Lung (tissue), 12 donors: ENCODE results near the gene RALGAPA1. TPM values are rescaled to one million over a fixed set of nuclear protein-coding genes. Genes with fewer than 3 reads are reported as not detected.

Experiments
- ATAC-seq: fragments of 200-7000 bp; cut with Tn5 transposase; one replicate; pipeline ENCODE4 v1.9.1; 2020; ENCODE audit warnings: moderate number of reproducible peaks; ENCODE audit not compliant: insufficient read depth, low FRiP score
- DNase-seq, 3 donors: peaks; one replicate each; pipeline ENCODE4 v3.0.0-alpha.2; 2013 to 2017
- H3K27ac ChIP-seq, 2 donors: one replicate each; pipeline ENCODE4 v1.5.1; 2013; ENCODE audit warnings: mild to moderate bottlenecking in 2 of 2, moderate library complexity in 2 of 2, control low read depth in 1 of 2, inconsistent platforms in 1 of 2, low read depth in 1 of 2, low read length in 1 of 2
- H3K27me3 ChIP-seq, 3 donors: one replicate each; pipeline ENCODE4 v1.5.1; 2013; ENCODE audit warnings: low read length in 2 of 3; ENCODE audit not compliant: control insufficient read depth in 3 of 3, insufficient read depth in 3 of 3
- H3K36me3 ChIP-seq, 4 donors: one replicate each; pipeline ENCODE4 v1.5.1; 2013; ENCODE audit warnings: low read length in 4 of 4, mild to moderate bottlenecking in 1 of 4, moderate library complexity in 1 of 4; ENCODE audit not compliant: control insufficient read depth in 4 of 4, insufficient read depth in 4 of 4
- H3K4me1 ChIP-seq, 5 donors: one replicate each; pipeline ENCODE4 v1.5.1; 2013; ENCODE audit warnings: low read length in 5 of 5, mild to moderate bottlenecking in 2 of 5, moderate library complexity in 1 of 5; ENCODE audit not compliant: control insufficient read depth in 5 of 5, insufficient read depth in 5 of 5
- H3K4me3 ChIP-seq: one replicate; pipeline ENCODE4 v1.5.1; 2013; ENCODE audit warnings: mild to moderate bottlenecking, control low read depth, moderate library complexity
- H3K9ac ChIP-seq, 2 donors: one replicate each; pipeline ENCODE4 v1.5.1; 2013; ENCODE audit warnings: low read length in 2 of 2, control low read depth in 1 of 2; ENCODE audit not compliant: insufficient read depth in 1 of 2
- H3K9me3 ChIP-seq, 4 donors: one replicate each; pipeline ENCODE4 v1.5.1; 2013; ENCODE audit warnings: low read length in 3 of 4, mild to moderate bottlenecking in 1 of 4, moderate library complexity in 1 of 4; ENCODE audit not compliant: control insufficient read depth in 4 of 4, insufficient read depth in 3 of 4
- CTCF ChIP-seq: IDR thresholded peaks from 2 replicates; pipeline ENCODE4 v1.5.1; 2012; ENCODE audit warnings: mild to moderate bottlenecking; ENCODE audit errors: control extremely low read depth, extremely low read depth
- WGBS, 2 donors: extraction: QIAGEN DNeasy Blood & Tissue Kit; methylation state at CpG; one replicate each; pipeline ENCODE4 v1.1.7; 2013; 5-methylcytosine and 5-hydroxymethylcytosine counted together
- polyA plus RNA-seq, 2 donors: library from polyadenylated mRNA; stranded (reverse); fragments of 200-250 nt; gene quantifications; one replicate each; pipeline ENCODE4 v1.2.1, GENCODE V29; 2013
- total RNA-seq, 2 donors: library from RNA; depleted of rRNA in 1 of 2; stranded (reverse); fragments of >200 nt in 1 of 2; gene quantifications; one replicate each; pipeline ENCODE4 v1.2.1, GENCODE V29; 2014 to 2021
- donor health status: control.
- donor health status: control.
- donor health status: Bipolar disorder and iron deficiency.
- donor health status: healthy.
- donor health status: DM: yes; HTN: yes; CAD: no.

The RALGAPA1 gene
- total and polyA plus RNA-seq, 4 donors = 9.4 to 188 (median 44.9) TPM

GRCh38 chr14:35557221-35557747, 251.8 kb downstream of the RALGAPA1 start:
- peaks cover 0 to 3% (median 0%) of the 10 kb centered on the region in 4 donors for H3K36me3 ChIP-seq
- H3K4me3 ChIP-seq = no peak overlapping the region
- no peak for DNase-seq
- H3K27me3 ChIP-seq = no peaks in the 10 kb centered on the region
- no peak for ATAC-seq
- H3K9me3 ChIP-seq = no peaks in the 10 kb centered on the region
- H3K27ac ChIP-seq = no peak overlapping the region
- no peak for TF ChIP-seq CTCF
- peaks cover 0 to 2% (median 0%) of the 10 kb centered on the region in 5 donors for H3K4me1 ChIP-seq
- H3K9ac ChIP-seq = no peak overlapping the region

GRCh38 chr14:35556548-35556947, 252.5 kb downstream of the RALGAPA1 start:
- DNase-seq = no peak

GRCh38 chr14:35553808-35554207, 255.3 kb downstream of the RALGAPA1 start:
- 60 to 79% methylated on average over 1 of the region's 1 CpG for WGBS, 2 donors
- Histone ChIP-seq H3K4me3 (no peak overlapping the region), H3K4me1 (peaks cover 0 to 2% (median 0%) of the 10 kb centered on the region in 5 donors), H3K36me3 (peaks cover 0 to 3% (median under 1%) of the 10 kb centered on the region in 4 donors), H3K27me3 (no peaks in the 10 kb centered on the region), H3K9me3 (no peaks in the 10 kb centered on the region), H3K9ac (no peak overlapping the region), H3K27ac (no peak overlapping the region)
- DNase-seq (no peak), ATAC-seq (no peak)
- no peak for TF ChIP-seq CTCF

More at GRCh38 chr14:35556548-35556947, 252.5 kb downstream of the RALGAPA1 start:
- no peak overlapping the region for H3K9ac ChIP-seq
- peaks cover 0 to 3% (median 0%) of the 10 kb centered on the region in 4 donors for H3K36me3 ChIP-seq
- TF ChIP-seq CTCF = no peak
- peaks cover 0 to 2% (median 0%) of the 10 kb centered on the region in 5 donors for H3K4me1 ChIP-seq
- ATAC-seq = no peak
- no peaks in the 10 kb centered on the region for H3K9me3 ChIP-seq
- 87 to 98% methylated on average over 1 of the region's 1 CpG for WGBS, 2 donors
- H3K27ac ChIP-seq = no peak overlapping the region
- no peak overlapping the region for H3K4me3 ChIP-seq
- H3K27me3 ChIP-seq = no peaks in the 10 kb centered on the region

- no peak for DNase-seq
- peaks cover 0 to 3% (median under 1%) of the 10 kb centered on the region in 4 donors for H3K36me3 ChIP-seq
- H3K9me3 ChIP-seq = no peaks in the 10 kb centered on the region
- ATAC-seq = no peak
- no peak overlapping the region for H3K27ac ChIP-seq
- no peak overlapping the region for H3K9ac ChIP-seq
- H3K27me3 ChIP-seq = no peaks in the 10 kb centered on the region
- TF ChIP-seq CTCF = no peak
- 94 to 98% methylated on average over 1 of the region's 1 CpG for WGBS, 2 donors
- H3K4me3 ChIP-seq = no peak overlapping the region
- H3K4me1 ChIP-seq = no peaks in the 10 kb centered on the region
These were observed 258.0 kb downstream of the RALGAPA1 start for GRCh38 chr14:35551081-35551480.
